ENCODE data around the gene NANOS1.

GRCh38 chr10:118995739-118996138 lies 33.8 kb upstream of the NANOS1 start:
- no peak for TF ChIP-seq EZH2phosphoT487 (IDR thresholded peaks at IDR 0.05)
- no peak for TF ChIP-seq CTCF (IDR thresholded peaks at IDR 0.05)
- no peak for TF ChIP-seq EZH2 (IDR thresholded peaks at IDR 0.05)
